ENCODE measurements around the gene MBTPS1. TPM values are rescaled to one million over a fixed set of nuclear protein-coding genes. Genes with fewer than 3 reads are reported as not detected.

Gene MBTPS1
- total RNA-seq, 3 donors from 2014 or later (not counting 1 experiment from before 2014, with no cell fraction given) = 85.2 to 124 (median 113) TPM

DNA sequence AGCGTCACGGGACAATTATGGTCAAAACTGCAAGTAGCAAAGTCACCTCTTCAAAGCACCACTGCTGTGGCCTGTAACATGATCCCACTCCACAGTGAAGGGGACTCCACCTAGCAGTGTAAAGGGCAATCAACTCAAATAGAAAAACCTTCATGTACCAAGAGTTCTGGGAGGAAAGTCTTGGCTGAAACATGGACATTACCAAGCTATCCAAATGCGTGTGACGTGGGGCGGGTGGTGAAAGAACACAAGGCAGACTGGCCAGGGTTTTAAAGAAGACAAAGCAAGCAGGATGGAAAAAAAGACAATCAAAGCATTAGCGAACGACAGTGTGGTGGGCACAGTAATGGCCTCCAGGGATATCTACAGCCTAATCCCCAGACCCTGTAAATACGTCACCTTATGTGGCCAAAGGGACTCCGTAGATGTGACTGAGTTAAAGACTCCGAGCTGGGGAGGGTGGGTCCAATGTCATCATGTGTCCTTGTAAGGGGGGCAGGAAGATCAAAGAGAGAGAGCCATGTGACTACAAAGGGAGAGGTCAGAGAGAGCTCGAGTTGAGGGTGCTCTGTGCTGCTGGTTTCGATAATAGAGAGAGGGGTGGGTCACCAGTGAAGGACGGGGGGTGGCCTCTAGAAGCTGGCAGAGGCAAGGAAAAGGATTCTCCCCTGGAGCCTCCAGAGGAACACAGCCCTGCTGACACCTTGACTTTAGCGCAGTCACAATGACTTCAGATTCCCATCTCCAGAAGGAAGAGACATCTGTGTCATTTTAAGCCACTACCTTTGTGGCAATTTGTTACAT, 22.3 kb upstream of the MBTPS1 start:
- Mint-ChIP-seq H3K27ac (peak overlapping the region in 1 of 2 donors; percentile 23), H3K4me3 (no peak overlapping the region), H3K27me3 (ENCODE audit: low read depth in 2 of 2) (no peaks in the 10 kb centered on the region), H3K9me3 (no peaks in the 10 kb centered on the region), H3K4me1 (peaks cover 19 to 21% of the 10 kb centered on the region in 2 donors), H3K36me3 (no peaks in the 10 kb centered on the region)
- Histone ChIP-seq H3K4me3 (ENCODE audit: low read length) (no peak overlapping the region), H3K9me3 (ENCODE audit: control insufficient read depth, insufficient read depth, low read length) (no peaks in the 10 kb centered on the region), H3K27me3 (ENCODE audit: control insufficient read depth, insufficient read depth, low read length) (no peaks in the 10 kb centered on the region), H3K4me1 (ENCODE audit: control insufficient read depth, insufficient read depth, low read length) (peaks cover under 1% of the 10 kb centered on the region), H3K27ac (ENCODE audit: low read length) (no peak overlapping the region), H3K36me3 (ENCODE audit: control insufficient read depth, insufficient read depth, low read length) (no peaks in the 10 kb centered on the region)
- WGBS (ENCODE audit: insufficient coverage) = 72% methylated on average over 14 of the region's 14 CpGs
- no peak for TF ChIP-seq CTCF (IDR thresholded peaks at IDR 0.05)
- DNase-seq (no peak), ATAC-seq (no peak)
- intact Hi-C loops (cut with micrococcal nuclease) = no loop called here

GRCh38 chr16:84138500-84138823, 21.7 kb upstream of the MBTPS1 start:
- Histone ChIP-seq H3K4me1 (ENCODE audit: control insufficient read depth, insufficient read depth, low read length) (no peaks in the 10 kb centered on the region), H3K27ac (ENCODE audit: low read length) (no peak overlapping the region), H3K9me3 (ENCODE audit: control insufficient read depth, insufficient read depth, low read length) (no peaks in the 10 kb centered on the region), H3K4me3 (ENCODE audit: low read length) (no peak overlapping the region), H3K36me3 (ENCODE audit: control insufficient read depth, insufficient read depth, low read length) (no peaks in the 10 kb centered on the region), H3K27me3 (ENCODE audit: control insufficient read depth, insufficient read depth, low read length) (no peaks in the 10 kb centered on the region)
- TF ChIP-seq CTCF (IDR thresholded peaks at IDR 0.05) = no peak
- intact Hi-C loops (cut with micrococcal nuclease) = no loop called here
- Mint-ChIP-seq H3K4me3 (no peak overlapping the region), H3K27ac (peak overlapping the region in 1 of 2 donors; percentile 23), H3K9me3 (no peaks in the 10 kb centered on the region), H3K27me3 (ENCODE audit: low read depth in 2 of 2) (no peaks in the 10 kb centered on the region), H3K4me1 (peaks cover 18% of the 10 kb centered on the region in 2 donors), H3K36me3 (no peaks in the 10 kb centered on the region)
- no peak for ATAC-seq
- no peak for DNase-seq
- WGBS (ENCODE audit: insufficient coverage) = 18% methylated on average over 1 of the region's 2 CpGs

DNA sequence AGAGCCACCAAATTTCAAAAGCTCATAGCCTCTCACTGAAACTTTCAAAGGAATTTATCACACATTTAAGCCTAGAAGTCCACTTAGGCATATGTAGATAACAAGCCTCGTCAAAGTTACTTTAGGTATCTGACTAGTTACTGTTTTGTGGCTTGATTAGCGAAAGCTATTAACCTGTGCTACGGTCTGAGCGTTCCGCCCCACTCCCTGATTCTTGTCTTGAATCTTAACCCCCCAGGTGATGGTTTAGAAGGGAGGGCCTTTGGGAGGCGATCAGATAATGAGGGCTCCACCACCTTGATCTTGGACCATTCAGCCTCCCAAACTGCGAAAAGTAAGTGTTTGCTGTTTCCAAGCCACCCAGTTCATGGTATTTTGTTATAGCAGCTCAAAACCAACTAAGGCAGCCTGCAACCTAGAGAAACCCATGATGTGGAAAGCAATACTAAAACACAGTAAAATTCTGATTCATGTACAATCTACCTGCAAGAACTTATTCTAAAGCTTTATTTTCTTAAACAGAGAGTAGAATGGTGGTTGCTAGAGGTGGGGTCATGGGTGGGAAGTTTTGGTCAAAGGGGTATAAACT, 21.1 kb upstream of the MBTPS1 start:
- peaks cover 12% of the 10 kb centered on the region in 2 donors for H3K4me1 Mint-ChIP-seq
- intact Hi-C loops (cut with micrococcal nuclease) = no loop called here

More for the DNA sequence above, 21.1 kb upstream of the MBTPS1 start:
- H3K27me3 ChIP-seq (ENCODE audit: control insufficient read depth, insufficient read depth, low read length) = no peaks in the 10 kb centered on the region
- no peaks in the 10 kb centered on the region for H3K9me3 ChIP-seq (ENCODE audit: control insufficient read depth, insufficient read depth, low read length)
- Mint-ChIP-seq H3K9me3 (no peaks in the 10 kb centered on the region), H3K36me3 (no peaks in the 10 kb centered on the region), H3K27ac (no peak overlapping the region), H3K27me3 (ENCODE audit: low read depth in 2 of 2) (no peaks in the 10 kb centered on the region), H3K4me3 (no peak overlapping the region)
- H3K27ac ChIP-seq (ENCODE audit: low read length) = no peak overlapping the region
- H3K4me1 ChIP-seq (ENCODE audit: control insufficient read depth, insufficient read depth, low read length) = no peaks in the 10 kb centered on the region
- ATAC-seq (no peak), DNase-seq (no peak)
- TF ChIP-seq CTCF (IDR thresholded peaks at IDR 0.05) = no peak
- H3K4me3 ChIP-seq (ENCODE audit: low read length) = no peak overlapping the region
- WGBS (ENCODE audit: insufficient coverage) = 93% methylated on average over 7 of the region's 7 CpGs
- H3K36me3 ChIP-seq (ENCODE audit: control insufficient read depth, insufficient read depth, low read length) = no peaks in the 10 kb centered on the region

Measured in natural killer cell (primary cell).